K562 (cell line): ENCODE results near the gene ANAPC16. TPM values are rescaled to one million over a fixed set of nuclear protein-coding genes. Genes with fewer than 3 reads are reported as not detected.

Experiments
- CHAMP1 ChIP-seq: fragments of 450-650 bp; IDR thresholded peaks from 2 replicates; pipeline ENCODE4 v1.6.1; 2016; ENCODE audit warnings: mild to moderate bottlenecking
- CHCHD3 ChIP-seq: fragments of 250-450 bp; sonication (Bioruptor Pico); IDR thresholded peaks from 2 replicates; pipeline ENCODE4 v2.1.2; 2022; ENCODE audit warnings: mild to moderate bottlenecking
- FOXJ3 ChIP-seq: sonication (generic); formaldehyde crosslinking; IDR thresholded peaks from 2 replicates; pipeline ENCODE4 v1.4.0; 2020; ENCODE audit warnings: mild to moderate bottlenecking, missing genetic modification reagents
- REST ChIP-seq, 2 experiments: fragments of 450-650 bp; formaldehyde crosslinking in 1 of 2; IDR thresholded peaks; 2 replicates each; pipeline versions ENCODE4 v1.4.0 to v1.6.1; 2014 to 2020; ENCODE audit warnings: mild to moderate bottlenecking in 2 of 2, borderline replicate concordance in 1 of 2, low read depth in 1 of 2
- SNIP1 ChIP-seq: fragments of 450-650 bp; IDR thresholded peaks from 2 replicates; pipeline ENCODE4 v1.7.1; 2017; ENCODE audit warnings: low read depth, mild to moderate bottlenecking
- SRSF1 ChIP-seq: fragments of 200-400 bp; formaldehyde crosslinking; IDR thresholded peaks from 2 replicates; pipeline ENCODE4 v1.6.1; 2017; ENCODE audit warnings: mild to moderate bottlenecking, low read depth, low read length, moderate library complexity
- ZBTB7A ChIP-seq: IDR thresholded peaks from 2 replicates; pipeline ENCODE4 v1.6.1; 2011; ENCODE audit warnings: low read depth, mild to moderate bottlenecking, low read length, moderate library complexity, borderline replicate concordance; ENCODE audit not compliant: control insufficient read depth
- polyA plus RNA-seq, 8 experiments: library from polyadenylated mRNA; depleted of rRNA in 4 of 8; stranded (reverse) in 5 of 8; unstranded in 3 of 8; fragments of >200 nt; fragmentation: Nextera tagmentation in 2 of 8; fragmentation: Illumina TruSeq in 1 of 8; extraction: Ambion mirVana in 2 of 8; extraction: Trizol in 1 of 8; gene quantifications; 2 replicates each; pipeline versions ENCODE4 v1.2.1 to v1.2.3, GENCODE V29; 2011 to 2014; ENCODE audit warnings: inconsistent platforms in 1 of 8, missing spikeins in 1 of 8
- total RNA-seq, 7 experiments: library from RNA; depleted of rRNA in 6 of 7; stranded (reverse); fragments of >200 nt in 6 of 7; fragmentation: Illumina TruSeq in 2 of 7; extraction: Trizol in 2 of 7; gene quantifications; 2 replicates each; pipeline versions ENCODE4 v1.2.1 to v1.2.3, GENCODE V29; 2011 to 2021; ENCODE audit warnings: low replicate concordance in 1 of 7
- TF ChIP-seq, protein P1 (sequence below): fragments of 250-450 bp; sonication (Bioruptor Pico); IDR thresholded peaks from 2 replicates; pipeline ENCODE4 v1.8.0; 2022; ENCODE audit warnings: moderate library complexity, mild to moderate bottlenecking, inconsistent platforms
- TF ChIP-seq, protein P2 (sequence below): sonication (generic); formaldehyde crosslinking; IDR thresholded peaks from 2 replicates; pipeline ENCODE4 v1.8.0; 2022; ENCODE audit warnings: mild to moderate bottlenecking, missing genetic modification reagents
- TF ChIP-seq, protein P3 (sequence below): sonication (generic); formaldehyde crosslinking; IDR thresholded peaks from 2 replicates; pipeline ENCODE4 v1.8.1; 2023; ENCODE audit warnings: mild to moderate bottlenecking, missing genetic modification reagents

Gene ANAPC16
- total and polyA plus RNA-seq, 9 of the 15 experiments (the other 6 are each of a cell fraction or from before 2014, with no cell fraction given) = 42.6 to 208 (median 108) TPM

DNA sequence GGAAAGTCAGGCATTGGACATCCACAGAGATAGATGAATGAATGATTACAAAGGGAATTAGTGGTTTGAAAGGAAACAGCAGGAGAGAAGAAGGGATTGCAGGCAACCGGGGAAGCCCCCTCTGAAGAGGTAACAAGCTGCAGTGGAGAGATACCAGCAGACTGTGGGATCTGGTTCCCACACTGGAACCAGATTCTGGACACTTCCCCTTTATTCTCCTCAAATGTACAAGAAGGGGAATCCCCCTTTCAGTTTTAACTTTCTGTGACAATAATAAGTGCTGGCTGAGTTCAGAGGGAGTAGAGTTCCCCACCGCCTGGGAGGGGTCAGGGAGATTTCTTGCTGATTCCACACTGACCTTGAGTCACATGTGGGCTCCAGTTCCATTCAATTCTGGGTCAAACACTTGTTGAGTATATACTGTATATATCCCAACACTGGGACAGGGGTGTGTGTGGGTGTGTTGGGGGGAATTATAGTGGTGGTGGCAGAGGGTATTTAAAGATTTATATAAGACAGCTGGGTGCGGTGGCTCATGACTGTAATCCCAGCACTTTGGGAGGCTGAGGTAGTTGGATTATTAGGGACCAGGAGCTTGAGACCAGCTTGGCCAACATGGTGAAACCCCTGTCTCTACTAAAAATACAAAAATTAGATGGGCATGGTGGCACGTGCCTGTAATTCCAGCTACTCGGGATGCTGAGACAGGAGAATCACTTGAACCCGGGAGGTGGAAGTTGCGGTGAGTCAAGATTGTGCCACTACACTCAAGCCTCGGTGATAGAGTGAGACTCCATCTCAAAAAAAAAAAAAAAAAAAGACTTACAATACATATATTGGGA is 41.5 kb downstream of the ANAPC16 start (continued):
- TF ChIP-seq CHAMP1 = no peak
- TF ChIP-seq, protein P1, sequence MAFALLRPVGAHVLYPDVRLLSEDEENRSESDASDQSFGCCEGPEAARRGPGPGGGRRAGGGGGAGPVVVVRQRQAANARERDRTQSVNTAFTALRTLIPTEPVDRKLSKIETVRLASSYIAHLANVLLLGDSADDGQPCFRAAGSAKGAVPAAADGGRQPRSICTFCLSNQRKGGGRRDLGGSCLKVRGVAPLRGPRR = no peak
- TF ChIP-seq FOXJ3 (CRISPR knock-in tag) = no peak
- peak; percentile 59; the same call in 1 of the 2 replicates for TF ChIP-seq ZBTB7A
- no peak for TF ChIP-seq SNIP1
- TF ChIP-seq, protein P2, sequence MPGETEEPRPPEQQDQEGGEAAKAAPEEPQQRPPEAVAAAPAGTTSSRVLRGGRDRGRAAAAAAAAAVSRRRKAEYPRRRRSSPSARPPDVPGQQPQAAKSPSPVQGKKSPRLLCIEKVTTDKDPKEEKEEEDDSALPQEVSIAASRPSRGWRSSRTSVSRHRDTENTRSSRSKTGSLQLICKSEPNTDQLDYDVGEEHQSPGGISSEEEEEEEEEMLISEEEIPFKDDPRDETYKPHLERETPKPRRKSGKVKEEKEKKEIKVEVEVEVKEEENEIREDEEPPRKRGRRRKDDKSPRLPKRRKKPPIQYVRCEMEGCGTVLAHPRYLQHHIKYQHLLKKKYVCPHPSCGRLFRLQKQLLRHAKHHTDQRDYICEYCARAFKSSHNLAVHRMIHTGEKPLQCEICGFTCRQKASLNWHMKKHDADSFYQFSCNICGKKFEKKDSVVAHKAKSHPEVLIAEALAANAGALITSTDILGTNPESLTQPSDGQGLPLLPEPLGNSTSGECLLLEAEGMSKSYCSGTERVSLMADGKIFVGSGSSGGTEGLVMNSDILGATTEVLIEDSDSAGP (CRISPR knock-in tag) = no peak
- peak; percentile 38; the same call in 1 of the 2 replicates for TF ChIP-seq REST (IDR thresholded peaks at IDR 0.05; ENCODE audit: borderline replicate concordance)
- no peak for TF ChIP-seq REST (CRISPR knock-in tag; IDR thresholded peaks at IDR 0.05; ENCODE audit: low read depth)
- TF ChIP-seq CHCHD3 (CRISPR knock-in tag) = no peak
- TF ChIP-seq, protein P3, sequence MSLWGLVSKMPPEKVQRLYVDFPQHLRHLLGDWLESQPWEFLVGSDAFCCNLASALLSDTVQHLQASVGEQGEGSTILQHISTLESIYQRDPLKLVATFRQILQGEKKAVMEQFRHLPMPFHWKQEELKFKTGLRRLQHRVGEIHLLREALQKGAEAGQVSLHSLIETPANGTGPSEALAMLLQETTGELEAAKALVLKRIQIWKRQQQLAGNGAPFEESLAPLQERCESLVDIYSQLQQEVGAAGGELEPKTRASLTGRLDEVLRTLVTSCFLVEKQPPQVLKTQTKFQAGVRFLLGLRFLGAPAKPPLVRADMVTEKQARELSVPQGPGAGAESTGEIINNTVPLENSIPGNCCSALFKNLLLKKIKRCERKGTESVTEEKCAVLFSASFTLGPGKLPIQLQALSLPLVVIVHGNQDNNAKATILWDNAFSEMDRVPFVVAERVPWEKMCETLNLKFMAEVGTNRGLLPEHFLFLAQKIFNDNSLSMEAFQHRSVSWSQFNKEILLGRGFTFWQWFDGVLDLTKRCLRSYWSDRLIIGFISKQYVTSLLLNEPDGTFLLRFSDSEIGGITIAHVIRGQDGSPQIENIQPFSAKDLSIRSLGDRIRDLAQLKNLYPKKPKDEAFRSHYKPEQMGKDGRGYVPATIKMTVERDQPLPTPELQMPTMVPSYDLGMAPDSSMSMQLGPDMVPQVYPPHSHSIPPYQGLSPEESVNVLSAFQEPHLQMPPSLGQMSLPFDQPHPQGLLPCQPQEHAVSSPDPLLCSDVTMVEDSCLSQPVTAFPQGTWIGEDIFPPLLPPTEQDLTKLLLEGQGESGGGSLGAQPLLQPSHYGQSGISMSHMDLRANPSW = no peak
- no peak for TF ChIP-seq SRSF1
